ENCODE data around the gene SLX9.
"Not testable (repeated sequence)": the region's sequence is repeated elsewhere in the genome, so short reads cannot be mapped to it uniquely, and the experiment has no call there.

The SLX9 gene

DNA sequence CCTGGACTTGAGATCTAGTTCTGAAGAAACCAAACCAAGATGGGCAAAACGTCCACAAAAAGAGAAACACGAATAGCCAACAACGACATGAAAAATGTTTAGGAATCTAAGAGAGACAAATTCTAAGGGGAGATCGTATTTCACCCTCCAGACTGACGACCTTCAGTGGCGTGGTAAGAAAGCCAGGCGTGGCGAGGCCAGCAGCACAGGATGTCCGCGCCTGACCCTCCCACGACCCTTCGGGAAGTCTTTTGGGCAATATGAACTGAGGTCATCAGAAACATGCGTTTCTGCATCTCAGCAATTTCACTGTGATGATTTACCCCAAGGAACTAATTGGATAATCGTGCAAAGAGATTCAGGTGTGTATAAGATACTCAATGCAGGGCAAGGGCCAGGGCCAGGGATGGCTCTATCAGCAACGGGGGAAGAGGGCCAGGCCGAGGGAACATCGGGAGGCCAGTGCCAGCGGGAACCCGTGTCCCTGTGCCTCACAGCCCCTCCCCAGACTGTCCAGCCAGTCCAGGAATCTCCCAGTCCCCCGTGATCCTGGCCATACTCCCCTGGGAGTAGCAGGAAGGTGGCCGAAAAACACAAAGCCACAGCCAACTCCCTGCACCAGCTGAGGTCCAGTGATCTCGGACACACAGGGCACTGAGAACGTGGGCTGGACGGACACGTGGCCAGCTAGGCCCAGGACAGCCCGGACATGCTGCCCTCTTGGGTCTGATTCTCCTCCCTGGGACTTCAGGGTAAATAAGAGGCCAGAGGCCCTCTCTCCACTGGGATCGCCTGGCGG, 81.0 kb downstream of the SLX9 start:
- H3K9me3 ChIP-seq (replicated peaks; ENCODE audit: low read length), result peaks cover 5% of the 10 kb centered on the region
- H3K9ac ChIP-seq (ENCODE audit: low read depth, low read length), result no peak overlapping the region
- H3K36me3 ChIP-seq (ENCODE audit: insufficient read depth, low read length), result no peaks in the 10 kb centered on the region
- no peak overlapping the region for H3K4me3 ChIP-seq (ENCODE audit: low read length)
- no peaks in the 10 kb centered on the region for H3K27me3 ChIP-seq (ENCODE audit: control insufficient read depth, insufficient read depth, low read length)
- no peak overlapping the region for H3K4me2 ChIP-seq (ENCODE audit: low read length)
- peaks cover 45% of the 10 kb centered on the region for H3K4me1 ChIP-seq (ENCODE audit: control insufficient read depth, insufficient read depth, low read length)

DNA sequence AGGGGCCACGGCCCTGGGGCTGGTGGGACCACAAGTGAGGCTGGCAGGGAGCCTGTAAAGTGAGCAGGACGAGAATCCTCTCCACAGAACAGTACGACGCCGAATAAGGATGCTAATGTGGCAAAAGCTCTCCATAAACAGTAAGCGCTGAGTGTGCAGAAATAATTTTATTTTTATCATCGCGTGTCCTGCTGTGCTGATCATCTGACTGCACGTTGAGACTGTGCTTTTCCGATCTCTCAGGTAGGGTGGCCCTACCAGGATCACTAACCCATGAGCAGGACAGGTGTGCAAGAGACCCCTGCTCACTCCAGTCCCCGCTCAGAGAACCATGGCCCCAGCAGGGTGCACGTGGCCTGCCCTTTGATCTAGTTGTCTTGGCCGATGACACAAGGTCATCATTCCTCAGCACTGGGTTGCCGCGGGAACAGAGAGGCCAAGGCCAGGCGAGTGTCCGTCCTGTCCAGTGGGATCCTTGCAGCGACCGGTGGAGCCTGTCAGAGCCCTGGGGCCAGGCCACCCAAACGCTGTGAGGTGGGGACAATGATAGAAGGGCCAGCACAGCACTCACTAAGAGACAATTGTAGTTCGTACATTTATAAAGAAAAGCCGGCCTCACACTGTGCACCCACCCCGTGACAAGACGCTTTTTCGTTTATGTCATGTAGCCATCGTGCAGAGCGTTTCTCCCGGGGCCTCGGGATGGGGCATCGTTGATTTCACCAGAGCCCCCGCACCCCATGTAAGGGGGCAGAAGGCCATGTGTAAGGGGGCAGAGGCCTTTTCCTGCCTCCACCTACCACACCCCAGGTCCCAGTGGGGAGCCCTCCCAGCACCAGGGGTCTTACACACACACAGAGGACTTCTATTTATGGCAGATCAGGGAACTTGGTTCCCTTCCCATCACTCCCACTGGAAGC, 81.9 kb downstream of the SLX9 start:
- H3K4me2 ChIP-seq (ENCODE audit: low read length), result no peak overlapping the region
- H3K4me1 ChIP-seq (ENCODE audit: control insufficient read depth, insufficient read depth, low read length), result peaks cover 39% of the 10 kb centered on the region
- no peak overlapping the region for H3K4me3 ChIP-seq (ENCODE audit: low read length)
- peaks cover 5% of the 10 kb centered on the region for H3K9me3 ChIP-seq (replicated peaks; ENCODE audit: low read length)
- no peak overlapping the region for H3K9ac ChIP-seq (ENCODE audit: low read depth, low read length)
- no peaks in the 10 kb centered on the region for H3K36me3 ChIP-seq (ENCODE audit: insufficient read depth, low read length)
- no peaks in the 10 kb centered on the region for H3K27me3 ChIP-seq (ENCODE audit: control insufficient read depth, insufficient read depth, low read length)

DNA sequence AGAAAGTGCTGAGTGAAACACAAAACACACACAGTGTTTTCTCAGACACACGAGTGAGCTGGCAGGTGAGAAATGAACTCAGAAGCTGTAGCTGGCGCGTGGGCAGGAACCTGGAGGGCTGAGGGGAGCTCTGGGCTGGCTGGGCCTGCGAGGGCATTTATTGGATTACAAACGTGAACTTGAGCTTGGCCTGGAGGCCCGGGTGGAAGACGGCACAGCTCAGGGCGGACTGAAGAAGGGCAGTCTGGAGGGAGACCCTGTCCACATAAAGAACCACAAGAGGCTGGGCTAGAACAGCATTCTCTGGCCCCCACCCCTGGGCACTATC, 82.5 kb downstream of the SLX9 start:
- H3K4me3 ChIP-seq (ENCODE audit: low read length), result no peak overlapping the region
- no peak overlapping the region for H3K4me2 ChIP-seq (ENCODE audit: low read length)
- H3K36me3 ChIP-seq (ENCODE audit: insufficient read depth, low read length), result no peaks in the 10 kb centered on the region
- H3K9me3 ChIP-seq (replicated peaks; ENCODE audit: low read length), result peaks cover 5% of the 10 kb centered on the region
- no peaks in the 10 kb centered on the region for H3K27me3 ChIP-seq (ENCODE audit: control insufficient read depth, insufficient read depth, low read length)
- H3K9ac ChIP-seq (ENCODE audit: low read depth, low read length), result no peak overlapping the region
- peaks cover 33% of the 10 kb centered on the region for H3K4me1 ChIP-seq (ENCODE audit: control insufficient read depth, insufficient read depth, low read length)

DNA sequence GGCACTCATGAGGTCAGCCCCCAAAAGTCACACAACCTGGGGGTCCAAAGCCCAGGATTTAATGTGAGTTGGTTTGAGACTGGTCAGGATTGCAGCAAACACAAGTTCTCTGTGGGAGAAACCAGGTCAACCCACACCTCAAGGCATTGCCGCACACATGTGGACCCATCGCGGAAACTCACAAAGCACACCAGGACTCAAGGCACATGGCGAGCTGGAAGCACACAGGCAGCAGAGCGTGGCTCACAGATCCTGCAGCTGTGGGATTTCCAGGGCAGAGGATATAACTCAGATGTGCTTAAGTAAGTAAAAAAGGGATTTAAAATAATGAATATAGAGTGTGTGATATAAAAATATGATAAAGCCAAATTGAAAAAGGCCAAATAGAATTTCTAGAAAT, 82.9 kb downstream of the SLX9 start:
- Histone ChIP-seq H3K9me3 (replicated peaks; ENCODE audit: low read length) (peaks cover 5% of the 10 kb centered on the region), H3K27me3 (ENCODE audit: control insufficient read depth, insufficient read depth, low read length) (no peaks in the 10 kb centered on the region), H3K4me3 (ENCODE audit: low read length) (no peak overlapping the region), H3K4me2 (ENCODE audit: low read length) (no peak overlapping the region), H3K4me1 (ENCODE audit: control insufficient read depth, insufficient read depth, low read length) (peaks cover 29% of the 10 kb centered on the region), H3K36me3 (ENCODE audit: insufficient read depth, low read length) (no peaks in the 10 kb centered on the region), H3K9ac (ENCODE audit: low read depth, low read length) (no peak overlapping the region)

DNA sequence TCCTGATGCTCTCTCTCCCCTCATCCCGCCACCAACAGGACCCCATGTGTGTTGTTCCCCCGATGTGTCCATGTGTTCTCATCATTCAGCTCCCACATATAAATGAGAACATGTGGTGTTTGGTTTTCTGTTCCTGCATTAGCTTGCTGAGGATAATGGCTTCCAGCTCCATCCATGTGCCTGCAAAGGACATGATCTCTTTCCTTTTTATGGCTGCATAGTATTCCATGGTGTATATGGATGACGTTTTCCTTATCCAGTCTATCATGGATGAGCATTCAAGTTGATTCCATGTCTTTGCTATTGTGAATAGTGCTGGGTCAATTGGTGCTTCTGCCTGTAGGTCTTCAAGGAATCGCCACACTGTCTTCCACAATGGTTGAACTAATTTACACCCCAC, 84.7 kb downstream of the SLX9 start:
- peaks cover 19% of the 10 kb centered on the region for H3K4me1 ChIP-seq (ENCODE audit: control insufficient read depth, insufficient read depth, low read length)
- H3K9me3 ChIP-seq (replicated peaks; ENCODE audit: low read length); H3K36me3 ChIP-seq (ENCODE audit: insufficient read depth, low read length); H3K9ac ChIP-seq (ENCODE audit: low read depth, low read length); H3K4me3 ChIP-seq (ENCODE audit: low read length); H3K27me3 ChIP-seq (ENCODE audit: control insufficient read depth, insufficient read depth, low read length); H3K4me2 ChIP-seq (ENCODE audit: low read length): not testable (repeated sequence)

DNA sequence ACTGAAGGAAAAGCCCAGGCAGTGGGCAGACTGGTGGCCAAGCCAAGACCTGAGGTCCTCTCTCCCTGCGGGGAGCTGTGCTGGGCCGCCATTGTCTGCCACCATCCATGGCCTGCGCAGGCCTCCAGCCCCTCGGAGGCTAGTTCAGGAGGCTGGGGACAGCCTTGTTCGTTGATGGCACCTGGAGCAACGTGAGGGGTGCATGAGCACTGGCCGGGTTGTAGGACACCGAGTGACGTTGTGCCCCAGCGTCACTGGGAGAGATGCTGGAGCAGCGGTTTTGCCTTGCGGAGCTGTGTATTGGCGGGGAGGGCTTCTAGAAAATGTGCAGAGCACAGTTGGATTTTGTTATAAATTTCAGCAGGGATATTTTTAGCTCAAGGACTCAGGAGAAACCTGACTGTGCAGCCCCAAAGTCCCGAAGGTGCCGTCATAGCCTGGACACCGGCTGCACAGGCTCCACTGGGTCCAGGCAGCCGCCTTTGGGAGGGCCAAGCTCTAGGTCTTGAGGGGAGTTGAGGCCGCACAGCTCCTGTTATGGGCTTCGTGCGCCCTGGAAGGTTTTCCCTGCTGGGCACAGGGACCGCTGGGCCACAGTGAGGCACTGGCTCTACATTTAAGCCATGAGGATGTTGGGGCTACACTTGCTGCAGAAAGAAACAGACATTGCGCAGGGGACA, 86.4 kb downstream of the SLX9 start:
- Histone ChIP-seq H3K4me2 (ENCODE audit: low read length) (no peak overlapping the region), H3K9me3 (replicated peaks; ENCODE audit: low read length) (peaks cover 5% of the 10 kb centered on the region), H3K4me3 (ENCODE audit: low read length) (no peak overlapping the region), H3K36me3 (ENCODE audit: insufficient read depth, low read length) (no peaks in the 10 kb centered on the region), H3K9ac (ENCODE audit: low read depth, low read length) (no peak overlapping the region), H3K27me3 (ENCODE audit: control insufficient read depth, insufficient read depth, low read length) (no peaks in the 10 kb centered on the region), H3K4me1 (ENCODE audit: control insufficient read depth, insufficient read depth, low read length) (peaks cover 18% of the 10 kb centered on the region)
